WTC11 (cell line): ENCODE data around the gene APCDD1. TPM values are rescaled to one million over a fixed set of nuclear protein-coding genes. Genes with fewer than 3 reads are reported as not detected.

Experiments
- ATAC-seq: fragments of 200-7000 bp; cut with Tn5 transposase; 2 replicates; pipeline ENCODE4 v1.10.0; 2021; ENCODE audit warnings: mild to moderate bottlenecking, moderate library complexity
- CTCF ChIA-PET: fragments of 300-600 bp; sonication (Branson Sonifier 250); formaldehyde crosslinking; loops from one replicate; lab custom pipeline; 2021; ENCODE audit warnings: antibody characterized with exemption; lab: Charles Lee
- POLR2A ChIA-PET: fragments of 350-600 bp; sonication (Branson Sonifier 250); formaldehyde crosslinking; loops from one replicate; lab custom pipeline; 2021; ENCODE audit warnings: antibody characterized with exemption; lab: Charles Lee
- DNase-seq: peaks from one replicate; pipeline ENCODE4 v3.0.0; 2021; ENCODE audit warnings: low spot score
- H3K27ac Mint-ChIP-seq: 2 replicates; pipeline ENCODE4 v1.8.0; 2021; ENCODE audit warnings: mixed read lengths
- H3K27me3 Mint-ChIP-seq: 2 replicates; pipeline ENCODE4 v1.8.0; 2021; ENCODE audit warnings: low read depth, mild to moderate bottlenecking, moderate library complexity, mixed read lengths
- H3K36me3 Mint-ChIP-seq: 2 replicates; pipeline ENCODE4 v1.8.0; 2021; ENCODE audit warnings: mixed read lengths
- H3K4me1 Mint-ChIP-seq: 2 replicates; pipeline ENCODE4 v1.8.0; 2022; ENCODE audit warnings: mixed read lengths
- H3K4me3 Mint-ChIP-seq: 2 replicates; pipeline ENCODE4 v1.8.0; 2021; ENCODE audit warnings: mild to moderate bottlenecking, moderate library complexity, mixed read lengths
- H3K9me3 Mint-ChIP-seq: 2 replicates; pipeline ENCODE4 v1.8.0; 2021; ENCODE audit warnings: mixed read lengths
- ATF1 ChIP-seq: sonication (generic); formaldehyde crosslinking; IDR thresholded peaks from 2 replicates; pipeline ENCODE4 v1.8.1; 2023; ENCODE audit warnings: mild to moderate bottlenecking, moderate library complexity, missing genetic modification reagents
- CBFB ChIP-seq: sonication (generic); formaldehyde crosslinking; IDR thresholded peaks from 2 replicates; pipeline ENCODE4 v1.8.1; 2022; ENCODE audit warnings: mild to moderate bottlenecking, low read depth, missing genetic modification reagents
- ETV6 ChIP-seq: sonication (generic); formaldehyde crosslinking; IDR thresholded peaks from 2 replicates; pipeline ENCODE4 v1.8.1; 2022; ENCODE audit warnings: mild to moderate bottlenecking, missing genetic modification reagents
- FOXK1 ChIP-seq: sonication (generic); formaldehyde crosslinking; IDR thresholded peaks from 2 replicates; pipeline ENCODE4 v1.8.0; 2022; ENCODE audit warnings: mild to moderate bottlenecking, moderate library complexity, missing genetic modification reagents
- HMGA2 ChIP-seq: fragments of 250-450 bp; sonication (Bioruptor Pico); IDR thresholded peaks from 2 replicates; pipeline ENCODE4 v1.4.0; 2021; ENCODE audit warnings: mild to moderate bottlenecking, moderate library complexity
- MLX ChIP-seq: sonication (generic); formaldehyde crosslinking; IDR thresholded peaks from 2 replicates; pipeline ENCODE4 v1.8.1; 2023; ENCODE audit warnings: mild to moderate bottlenecking, missing genetic modification reagents, moderate library complexity
- NFE2L1 ChIP-seq: sonication (generic); formaldehyde crosslinking; IDR thresholded peaks from 2 replicates; pipeline ENCODE4 v1.8.1; 2023; ENCODE audit warnings: missing genetic modification reagents
- NR1H2 ChIP-seq: sonication (generic); formaldehyde crosslinking; IDR thresholded peaks from 2 replicates; pipeline ENCODE4 v1.9.0; 2021; ENCODE audit warnings: mild to moderate bottlenecking, moderate library complexity, missing genetic modification reagents
- SMAD4 ChIP-seq: sonication (generic); formaldehyde crosslinking; IDR thresholded peaks from 2 replicates; pipeline ENCODE4 v1.8.0; 2022; ENCODE audit warnings: mild to moderate bottlenecking, missing genetic modification reagents
- USF2 ChIP-seq: sonication (generic); formaldehyde crosslinking; IDR thresholded peaks from 2 replicates; pipeline ENCODE4 v1.8.1; 2023; ENCODE audit warnings: mild to moderate bottlenecking, missing genetic modification reagents, moderate library complexity
- ZNF138 ChIP-seq: sonication (generic); formaldehyde crosslinking; conservative IDR thresholded peaks from 2 replicates; pipeline ENCODE4 v1.8.1; 2022; ENCODE audit warnings: mild to moderate bottlenecking, moderate library complexity, missing genetic modification reagents
- ZNF423 ChIP-seq: fragments of 250-450 bp; sonication (Bioruptor Pico); IDR thresholded peaks from 2 replicates; pipeline ENCODE4 v2.1.2; 2022; ENCODE audit warnings: mild to moderate bottlenecking, moderate library complexity
- total RNA-seq: library from RNA; stranded (reverse); gene quantifications from 3 replicates; pipeline ENCODE4 v1.2.3, GENCODE V29; 2021
- TF ChIP-seq, protein P1 (sequence below): fragments of 200-600 bp; IDR thresholded peaks from 2 replicates; pipeline ENCODE4 v1.8.0; 2022; ENCODE audit warnings: antibody characterized with exemption
- TF ChIP-seq, protein P2 (sequence below): sonication (generic); formaldehyde crosslinking; IDR thresholded peaks from 2 replicates; pipeline ENCODE4 v1.8.0; 2022; ENCODE audit warnings: missing genetic modification reagents
- TF ChIP-seq, protein P3 (sequence below): sonication (generic); formaldehyde crosslinking; IDR thresholded peaks from 2 replicates; pipeline ENCODE4 v1.8.1; 2022; ENCODE audit warnings: low read depth, mild to moderate bottlenecking, moderate library complexity, missing genetic modification reagents, borderline replicate concordance
- TF ChIP-seq, protein P4 (sequence below): sonication (generic); formaldehyde crosslinking; IDR thresholded peaks from 2 replicates; pipeline ENCODE4 v1.8.0; 2023; ENCODE audit warnings: mild to moderate bottlenecking, missing genetic modification reagents

The APCDD1 gene
- total RNA-seq, 1 experiment from 2014 or later: 7.1 TPM

DNA sequence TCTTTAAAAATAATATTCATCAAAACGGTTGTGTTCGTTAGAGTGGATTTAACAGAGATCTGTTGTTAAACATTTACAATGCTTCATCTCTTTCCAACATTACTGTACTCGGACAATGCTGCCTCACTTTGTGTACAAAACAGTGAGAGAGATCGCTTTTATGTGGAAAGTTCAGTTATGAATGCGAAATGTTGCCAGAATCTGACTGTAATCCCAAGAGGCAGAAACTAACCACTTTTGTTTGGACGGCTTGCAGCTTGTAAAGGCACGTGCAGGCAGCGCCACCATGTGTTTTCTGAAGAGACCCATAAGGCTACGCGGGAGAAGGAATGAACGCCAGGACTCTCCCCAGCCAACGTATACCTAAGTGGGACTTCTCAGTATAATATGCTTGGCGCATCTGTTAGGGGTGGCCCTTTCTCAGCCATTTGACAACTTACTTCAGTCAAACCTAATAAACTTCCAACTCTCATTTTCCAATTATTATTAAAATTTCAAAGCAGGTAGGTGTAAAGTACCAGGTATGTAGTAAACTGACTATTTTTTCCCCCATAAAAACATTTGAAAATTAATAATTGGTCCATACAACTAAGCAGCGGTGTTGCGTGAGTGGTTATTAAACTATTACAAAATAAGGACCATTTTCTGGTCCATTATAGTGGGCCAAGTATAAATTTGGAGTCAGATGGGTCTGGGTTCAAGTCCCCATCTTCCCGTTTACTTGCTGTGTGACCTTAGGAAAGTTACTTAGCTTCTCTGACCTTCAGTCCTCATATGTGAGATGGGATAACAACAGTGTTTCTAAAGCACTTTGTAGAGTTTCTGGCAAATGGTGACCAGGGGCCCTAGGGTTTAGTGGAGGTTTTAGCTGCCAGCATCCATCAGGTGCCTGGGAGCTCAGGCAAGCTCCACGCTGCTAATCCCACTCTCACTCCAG lies 65.8 kb downstream of the APCDD1 start:
- ATAC-seq (peak; percentile 96), DNase-seq (peak; percentile 74)
- no peak overlapping the region for H3K27ac Mint-ChIP-seq
- peaks cover 12% of the 10 kb centered on the region for H3K4me1 Mint-ChIP-seq
- H3K4me3 Mint-ChIP-seq: no peak overlapping the region
- peaks cover 5% of the 10 kb centered on the region for H3K9me3 Mint-ChIP-seq
- H3K36me3 Mint-ChIP-seq: no peaks in the 10 kb centered on the region
- POLR2A ChIA-PET: interaction anchor here (0.6 kb wide), 1 partner anchor 9 kb away, joined by 3 read pairs; no protein-coding TSS in a partner anchor
- no peak for TF ChIP-seq ETV6
- TF ChIP-seq, protein P1, sequence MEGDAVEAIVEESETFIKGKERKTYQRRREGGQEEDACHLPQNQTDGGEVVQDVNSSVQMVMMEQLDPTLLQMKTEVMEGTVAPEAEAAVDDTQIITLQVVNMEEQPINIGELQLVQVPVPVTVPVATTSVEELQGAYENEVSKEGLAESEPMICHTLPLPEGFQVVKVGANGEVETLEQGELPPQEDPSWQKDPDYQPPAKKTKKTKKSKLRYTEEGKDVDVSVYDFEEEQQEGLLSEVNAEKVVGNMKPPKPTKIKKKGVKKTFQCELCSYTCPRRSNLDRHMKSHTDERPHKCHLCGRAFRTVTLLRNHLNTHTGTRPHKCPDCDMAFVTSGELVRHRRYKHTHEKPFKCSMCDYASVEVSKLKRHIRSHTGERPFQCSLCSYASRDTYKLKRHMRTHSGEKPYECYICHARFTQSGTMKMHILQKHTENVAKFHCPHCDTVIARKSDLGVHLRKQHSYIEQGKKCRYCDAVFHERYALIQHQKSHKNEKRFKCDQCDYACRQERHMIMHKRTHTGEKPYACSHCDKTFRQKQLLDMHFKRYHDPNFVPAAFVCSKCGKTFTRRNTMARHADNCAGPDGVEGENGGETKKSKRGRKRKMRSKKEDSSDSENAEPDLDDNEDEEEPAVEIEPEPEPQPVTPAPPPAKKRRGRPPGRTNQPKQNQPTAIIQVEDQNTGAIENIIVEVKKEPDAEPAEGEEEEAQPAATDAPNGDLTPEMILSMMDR: peak; percentile 57
- TF ChIP-seq, all 79 proteins: peak for 1
- H3K27me3 Mint-ChIP-seq: no peaks in the 10 kb centered on the region
- CTCF ChIA-PET: interaction anchor here (0.5 to 1.6 kb wide), 2 partner anchors 550 to 902 kb away, joined by 3 to 4 read pairs; no protein-coding TSS in a partner anchor

DNA sequence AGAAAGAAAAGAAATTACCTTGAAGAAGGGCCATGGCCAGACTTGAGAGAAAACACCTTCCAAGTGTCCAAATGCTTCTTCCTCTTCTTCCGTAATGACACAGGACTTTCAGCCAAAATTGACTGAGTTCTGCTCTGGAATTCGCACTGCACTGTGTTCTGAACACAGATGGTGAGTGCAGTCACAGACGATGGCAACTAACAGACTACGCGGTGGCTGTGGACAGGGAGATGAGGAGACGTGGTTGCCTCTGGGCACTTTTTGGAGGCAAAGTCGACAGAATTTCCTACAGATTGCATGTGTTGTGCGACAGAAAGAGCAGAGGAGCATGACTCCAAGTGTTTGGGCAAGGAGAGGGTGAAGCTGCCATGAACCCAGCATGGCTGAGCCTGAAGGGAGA lies 67.1 kb downstream of the APCDD1 start:
- H3K4me1 Mint-ChIP-seq: peaks cover 12% of the 10 kb centered on the region
- no peak overlapping the region for H3K27ac Mint-ChIP-seq
- no peaks in the 10 kb centered on the region for H3K27me3 Mint-ChIP-seq
- no peak overlapping the region for H3K4me3 Mint-ChIP-seq
- DNase-seq (no peak), ATAC-seq (no peak)
- TF ChIP-seq ATF1 (CRISPR knock-in tag): no peak
- TF ChIP-seq, protein P1: no peak
- no peak for TF ChIP-seq ZNF138
- no peak for TF ChIP-seq ZNF423 (CRISPR knock-in tag)
- no peak for TF ChIP-seq NFE2L1
- TF ChIP-seq, protein P2, sequence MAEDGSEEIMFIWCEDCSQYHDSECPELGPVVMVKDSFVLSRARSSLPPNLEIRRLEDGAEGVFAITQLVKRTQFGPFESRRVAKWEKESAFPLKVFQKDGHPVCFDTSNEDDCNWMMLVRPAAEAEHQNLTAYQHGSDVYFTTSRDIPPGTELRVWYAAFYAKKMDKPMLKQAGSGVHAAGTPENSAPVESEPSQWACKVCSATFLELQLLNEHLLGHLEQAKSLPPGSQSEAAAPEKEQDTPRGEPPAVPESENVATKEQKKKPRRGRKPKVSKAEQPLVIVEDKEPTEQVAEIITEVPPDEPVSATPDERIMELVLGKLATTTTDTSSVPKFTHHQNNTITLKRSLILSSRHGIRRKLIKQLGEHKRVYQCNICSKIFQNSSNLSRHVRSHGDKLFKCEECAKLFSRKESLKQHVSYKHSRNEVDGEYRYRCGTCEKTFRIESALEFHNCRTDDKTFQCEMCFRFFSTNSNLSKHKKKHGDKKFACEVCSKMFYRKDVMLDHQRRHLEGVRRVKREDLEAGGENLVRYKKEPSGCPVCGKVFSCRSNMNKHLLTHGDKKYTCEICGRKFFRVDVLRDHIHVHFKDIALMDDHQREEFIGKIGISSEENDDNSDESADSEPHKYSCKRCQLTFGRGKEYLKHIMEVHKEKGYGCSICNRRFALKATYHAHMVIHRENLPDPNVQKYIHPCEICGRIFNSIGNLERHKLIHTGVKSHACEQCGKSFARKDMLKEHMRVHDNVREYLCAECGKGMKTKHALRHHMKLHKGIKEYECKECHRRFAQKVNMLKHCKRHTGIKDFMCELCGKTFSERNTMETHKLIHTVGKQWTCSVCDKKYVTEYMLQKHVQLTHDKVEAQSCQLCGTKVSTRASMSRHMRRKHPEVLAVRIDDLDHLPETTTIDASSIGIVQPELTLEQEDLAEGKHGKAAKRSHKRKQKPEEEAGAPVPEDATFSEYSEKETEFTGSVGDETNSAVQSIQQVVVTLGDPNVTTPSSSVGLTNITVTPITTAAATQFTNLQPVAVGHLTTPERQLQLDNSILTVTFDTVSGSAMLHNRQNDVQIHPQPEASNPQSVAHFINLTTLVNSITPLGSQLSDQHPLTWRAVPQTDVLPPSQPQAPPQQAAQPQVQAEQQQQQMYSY (CRISPR knock-in tag): no peak
- no peak for TF ChIP-seq CBFB (CRISPR knock-in tag)
- TF ChIP-seq, protein P3, sequence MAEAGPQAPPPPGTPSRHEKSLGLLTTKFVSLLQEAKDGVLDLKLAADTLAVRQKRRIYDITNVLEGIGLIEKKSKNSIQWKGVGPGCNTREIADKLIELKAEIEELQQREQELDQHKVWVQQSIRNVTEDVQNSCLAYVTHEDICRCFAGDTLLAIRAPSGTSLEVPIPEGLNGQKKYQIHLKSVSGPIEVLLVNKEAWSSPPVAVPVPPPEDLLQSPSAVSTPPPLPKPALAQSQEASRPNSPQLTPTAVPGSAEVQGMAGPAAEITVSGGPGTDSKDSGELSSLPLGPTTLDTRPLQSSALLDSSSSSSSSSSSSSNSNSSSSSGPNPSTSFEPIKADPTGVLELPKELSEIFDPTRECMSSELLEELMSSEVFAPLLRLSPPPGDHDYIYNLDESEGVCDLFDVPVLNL: no peak
- TF ChIP-seq SMAD4: no peak
- TF ChIP-seq, protein P4, sequence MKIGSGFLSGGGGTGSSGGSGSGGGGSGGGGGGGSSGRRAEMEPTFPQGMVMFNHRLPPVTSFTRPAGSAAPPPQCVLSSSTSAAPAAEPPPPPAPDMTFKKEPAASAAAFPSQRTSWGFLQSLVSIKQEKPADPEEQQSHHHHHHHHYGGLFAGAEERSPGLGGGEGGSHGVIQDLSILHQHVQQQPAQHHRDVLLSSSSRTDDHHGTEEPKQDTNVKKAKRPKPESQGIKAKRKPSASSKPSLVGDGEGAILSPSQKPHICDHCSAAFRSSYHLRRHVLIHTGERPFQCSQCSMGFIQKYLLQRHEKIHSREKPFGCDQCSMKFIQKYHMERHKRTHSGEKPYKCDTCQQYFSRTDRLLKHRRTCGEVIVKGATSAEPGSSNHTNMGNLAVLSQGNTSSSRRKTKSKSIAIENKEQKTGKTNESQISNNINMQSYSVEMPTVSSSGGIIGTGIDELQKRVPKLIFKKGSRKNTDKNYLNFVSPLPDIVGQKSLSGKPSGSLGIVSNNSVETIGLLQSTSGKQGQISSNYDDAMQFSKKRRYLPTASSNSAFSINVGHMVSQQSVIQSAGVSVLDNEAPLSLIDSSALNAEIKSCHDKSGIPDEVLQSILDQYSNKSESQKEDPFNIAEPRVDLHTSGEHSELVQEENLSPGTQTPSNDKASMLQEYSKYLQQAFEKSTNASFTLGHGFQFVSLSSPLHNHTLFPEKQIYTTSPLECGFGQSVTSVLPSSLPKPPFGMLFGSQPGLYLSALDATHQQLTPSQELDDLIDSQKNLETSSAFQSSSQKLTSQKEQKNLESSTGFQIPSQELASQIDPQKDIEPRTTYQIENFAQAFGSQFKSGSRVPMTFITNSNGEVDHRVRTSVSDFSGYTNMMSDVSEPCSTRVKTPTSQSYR: no peak
- no peak for TF ChIP-seq FOXK1 (CRISPR knock-in tag)
- TF ChIP-seq HMGA2 (CRISPR knock-in tag): no peak
- no peak for TF ChIP-seq NR1H2
- TF ChIP-seq USF2 (CRISPR knock-in tag): no peak
- TF ChIP-seq MLX (CRISPR knock-in tag): no peak
- H3K36me3 Mint-ChIP-seq: no peaks in the 10 kb centered on the region
- H3K9me3 Mint-ChIP-seq: peaks cover 5% of the 10 kb centered on the region
- ChIA-PET POLR2A (no interaction called here), CTCF (no interaction called here)
